HG03354 (cell line): ENCODE measurements around the gene CIAO2B.
A peak's percentile ranks its signal among the peaks of the same experiment; 100 is the strongest.
"Not testable (repeated sequence)": the region's sequence is repeated elsewhere in the genome, so short reads cannot be mapped to it uniquely, and the experiment has no call there.

Experiments used
- ATAC-seq: cut with Tn5 transposase; IDR thresholded peaks from one replicate; pipeline ENCODE4 v1.9.1; 2021; ENCODE audit warnings: mild to moderate bottlenecking; ENCODE audit not compliant: unreplicated experiment, poor library complexity, severe bottlenecking

Gene CIAO2B

DNA sequence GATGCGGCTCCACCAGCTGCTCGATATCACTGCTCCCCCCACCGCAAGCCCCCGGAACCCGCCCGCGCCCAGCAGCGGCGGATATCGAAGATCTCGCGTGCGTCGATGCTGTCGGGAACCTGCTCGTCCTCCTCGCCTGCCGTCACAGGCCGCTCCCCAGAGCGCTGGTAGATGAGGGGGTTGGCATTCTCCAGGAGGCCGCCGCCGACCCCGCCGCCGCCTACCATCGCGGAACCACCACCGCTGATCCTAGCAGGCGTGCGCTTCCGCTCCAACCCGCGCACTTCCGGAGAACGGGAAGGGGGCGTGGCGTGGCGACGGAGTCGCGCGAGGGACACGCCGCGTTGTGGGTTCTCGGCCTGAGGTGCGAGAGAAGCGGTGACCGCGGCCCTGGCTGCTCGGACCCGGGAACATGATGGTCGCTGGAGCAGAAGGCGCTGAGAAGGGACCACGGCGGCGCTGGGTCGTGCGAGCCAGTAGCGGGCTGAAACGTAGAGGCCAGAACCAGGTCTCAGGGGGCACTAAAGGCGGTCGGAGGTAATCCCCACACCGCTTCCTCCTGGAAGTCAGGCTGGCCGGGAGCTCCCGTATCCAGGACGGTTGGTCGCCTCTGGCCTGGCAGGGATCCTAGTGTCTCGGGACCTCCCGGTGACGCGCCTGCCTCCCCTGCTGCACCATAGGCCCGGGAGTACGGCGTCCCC, at the start of gene CIAO2B:
Gene CIAO2B (minus strand): TSS at position 265 of the 701 bp plus-strand sequence. CDS start 38 bp downstream, at position 227.
- ATAC-seq = peak; percentile 78

- no peak for ATAC-seq
Measured at GRCh38 chr16:66983033-66983432, 48.8 kb upstream of the CIAO2B start.

DNA sequence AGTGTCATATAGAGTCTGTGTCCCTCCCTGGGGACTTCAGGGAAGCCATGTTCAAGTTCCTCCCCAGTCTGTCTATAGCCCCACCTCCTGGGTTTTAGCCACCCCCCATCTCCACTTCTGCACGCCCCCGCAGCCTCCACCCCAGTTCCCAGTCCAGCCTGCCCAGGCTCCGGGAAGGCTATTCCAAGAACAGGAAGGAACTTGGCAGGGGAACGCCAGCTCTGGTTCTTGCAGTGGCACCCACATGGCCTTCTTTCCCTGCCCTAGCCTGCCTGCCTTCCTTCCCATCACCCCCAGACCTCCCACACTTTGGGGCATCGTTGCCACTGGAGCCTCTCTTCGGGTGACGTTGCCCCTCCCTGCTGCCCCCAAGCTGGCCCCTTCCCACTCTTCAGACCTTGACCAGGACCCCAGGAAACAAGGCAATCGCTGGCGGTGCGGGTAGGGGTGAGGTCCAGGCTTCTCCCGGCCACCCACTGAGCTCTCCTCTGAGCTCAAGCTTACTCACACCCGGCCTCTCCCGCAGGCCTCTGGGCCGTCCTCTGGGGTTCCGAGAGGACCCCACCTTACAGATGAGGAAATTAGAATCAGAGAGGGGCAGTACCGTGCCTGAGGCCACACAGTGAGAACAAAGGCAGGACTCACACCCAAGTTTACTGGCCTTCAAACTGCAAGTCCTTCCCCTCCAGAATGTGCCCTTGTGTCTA, 45.0 kb upstream of the CIAO2B start:
- no peak for ATAC-seq

GRCh38 chr16:66977341-66978113, 43.3 kb upstream of the CIAO2B start:
- ATAC-seq = peak; percentile 88

- no peak for ATAC-seq
Measured at GRCh38 chr16:66976746-66977145, 42.5 kb upstream of the CIAO2B start.

DNA sequence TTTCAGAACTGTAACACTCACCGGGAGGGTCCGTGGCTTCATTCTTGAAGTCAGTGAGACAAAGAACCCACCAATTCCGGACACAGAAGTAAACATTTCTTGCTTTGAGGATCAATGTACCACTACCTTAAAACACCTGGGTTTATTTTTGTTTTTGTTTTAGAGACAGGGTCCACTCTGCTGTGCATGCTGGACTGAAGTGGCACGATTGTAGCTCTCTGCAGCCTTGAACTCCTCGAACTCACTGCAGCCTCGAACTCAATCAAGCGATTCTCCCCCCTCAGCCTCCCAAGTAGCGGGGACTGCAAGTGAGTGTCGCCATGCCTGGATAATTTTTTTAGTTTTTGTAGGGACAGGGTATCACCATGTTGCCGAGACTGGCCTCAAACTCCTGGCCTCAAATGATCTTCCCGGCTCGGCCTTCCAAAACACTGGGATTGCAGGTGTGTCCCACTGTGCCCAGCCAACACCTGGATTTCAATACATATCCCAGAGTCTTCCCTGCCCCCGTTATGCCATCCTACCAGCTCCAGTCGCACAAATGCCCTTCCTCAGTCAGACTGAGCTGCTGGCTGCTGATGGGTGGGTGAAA, 41.2 kb upstream of the CIAO2B start:
- no peak for ATAC-seq

DNA sequence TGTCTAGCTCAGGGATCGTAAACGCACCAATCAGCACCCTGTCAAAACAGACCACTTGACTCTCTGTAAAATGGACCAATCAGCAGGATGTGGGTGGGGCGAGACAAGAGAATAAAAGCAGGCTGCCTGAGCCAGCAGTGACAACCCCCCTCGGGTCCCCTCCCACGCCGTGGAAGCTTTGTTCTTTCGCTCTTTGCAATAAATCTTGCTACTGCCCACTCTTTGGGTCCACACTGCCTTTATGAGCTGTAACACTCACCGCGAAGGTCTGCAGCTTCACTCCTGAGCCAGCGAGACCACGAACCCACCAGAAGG, 40.7 kb upstream of the CIAO2B start:
- ATAC-seq = not testable (repeated sequence)

DNA sequence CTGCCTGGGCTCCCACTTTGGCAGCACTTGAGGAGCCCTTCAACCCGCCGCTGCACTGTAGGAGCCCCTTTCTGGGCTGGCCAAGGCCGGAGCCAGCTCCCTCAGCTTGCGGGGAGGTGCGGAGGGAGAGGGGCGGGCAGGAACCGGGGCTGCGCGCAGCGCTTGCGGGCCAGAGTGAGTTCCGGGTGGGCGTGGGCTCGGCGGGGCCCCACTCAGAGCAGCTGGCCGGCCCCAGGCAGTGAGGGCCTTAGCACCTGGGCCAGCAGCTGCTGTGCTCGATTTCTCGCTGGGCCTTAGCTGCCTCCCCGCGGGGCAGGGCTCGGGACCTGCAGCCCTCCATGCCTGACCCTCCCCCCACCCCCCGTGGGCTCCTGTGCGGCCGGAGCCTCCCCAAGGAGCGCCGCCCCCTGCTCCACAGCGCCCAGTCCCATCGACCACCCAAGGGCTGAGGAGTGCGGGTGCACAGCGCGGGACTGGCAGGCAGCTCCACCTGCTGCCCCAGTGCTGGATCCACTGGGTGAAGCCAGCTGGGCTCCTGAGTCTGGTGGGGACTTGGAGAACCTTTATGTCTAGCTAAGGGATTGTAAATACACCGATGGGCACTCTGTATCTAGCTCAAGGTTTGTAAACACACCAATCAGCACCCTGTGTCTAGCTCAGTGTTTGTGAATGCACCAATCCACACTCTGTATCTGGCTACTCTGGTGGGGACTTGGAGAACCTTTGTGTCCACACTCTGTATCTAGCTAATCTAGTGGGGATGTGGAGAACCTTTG, 40.1 kb upstream of the CIAO2B start:
- not testable (repeated sequence) for ATAC-seq

DNA sequence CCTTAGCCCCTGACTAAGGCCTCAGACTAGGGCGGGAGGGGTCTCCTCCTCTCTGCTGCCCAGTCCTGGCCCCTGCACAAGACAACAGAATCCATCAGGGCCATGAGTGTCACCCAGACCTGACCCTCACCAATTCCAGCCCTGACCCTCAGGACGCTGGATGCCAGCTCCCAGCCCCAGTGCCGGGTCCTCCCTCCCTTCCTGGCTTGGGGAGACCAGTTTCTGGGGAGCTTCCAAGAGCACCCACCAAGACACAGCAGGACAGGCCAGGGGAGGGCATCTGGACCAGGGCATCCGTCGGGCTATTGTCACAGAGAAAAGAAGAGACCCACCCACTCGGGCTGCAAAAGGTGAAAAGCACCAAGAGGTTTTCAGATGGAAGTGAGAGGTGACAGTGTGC, 39.5 kb upstream of the CIAO2B start:
- ATAC-seq = no peak

GRCh38 chr16:66972983-66973382, 38.8 kb upstream of the CIAO2B start:
- ATAC-seq = no peak

DNA sequence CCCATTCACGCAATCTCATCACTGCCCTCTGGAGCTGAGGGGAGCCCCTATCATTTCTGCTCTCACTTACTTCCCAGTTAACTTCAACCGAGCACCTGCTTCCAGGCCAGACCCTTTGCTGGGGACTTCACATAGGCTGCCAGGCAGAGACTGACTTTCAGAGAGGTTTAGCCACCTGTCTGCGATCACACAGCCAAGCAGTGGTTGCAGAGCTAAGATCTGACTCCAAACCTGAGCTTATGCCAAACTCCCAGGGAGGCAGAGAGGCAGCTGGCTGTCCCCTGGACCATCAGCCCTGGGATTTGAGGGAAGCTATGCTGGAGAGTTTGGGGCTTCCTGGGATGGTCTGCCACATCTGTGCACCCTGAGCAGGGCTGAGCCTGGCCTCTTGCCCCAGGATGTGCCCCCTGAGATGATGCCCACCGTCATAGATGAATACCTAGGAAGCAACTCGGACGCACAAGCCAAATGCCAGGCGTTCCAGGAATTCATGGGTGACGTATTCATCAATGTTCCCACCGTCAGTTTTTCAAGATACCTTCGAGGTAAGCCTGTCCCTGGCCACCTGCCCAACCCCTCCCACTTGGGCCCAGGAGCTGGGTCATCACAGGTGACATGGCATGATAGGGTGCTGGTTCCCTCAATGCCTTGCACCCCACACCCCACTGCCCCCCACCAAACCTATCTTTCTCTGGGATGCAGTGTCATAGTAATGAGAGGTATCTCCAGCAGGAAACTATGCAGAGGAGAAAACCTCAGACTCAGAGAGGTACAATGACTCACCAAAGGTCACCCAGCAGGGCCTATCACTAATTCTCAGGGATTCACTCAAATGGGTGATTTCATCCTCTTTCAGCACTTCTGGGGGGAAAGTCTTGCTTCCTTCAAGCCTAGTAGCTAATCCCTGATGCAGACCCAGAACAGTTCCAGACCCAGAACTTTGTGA, 36.8 kb upstream of the CIAO2B start:
- no peak for ATAC-seq

DNA sequence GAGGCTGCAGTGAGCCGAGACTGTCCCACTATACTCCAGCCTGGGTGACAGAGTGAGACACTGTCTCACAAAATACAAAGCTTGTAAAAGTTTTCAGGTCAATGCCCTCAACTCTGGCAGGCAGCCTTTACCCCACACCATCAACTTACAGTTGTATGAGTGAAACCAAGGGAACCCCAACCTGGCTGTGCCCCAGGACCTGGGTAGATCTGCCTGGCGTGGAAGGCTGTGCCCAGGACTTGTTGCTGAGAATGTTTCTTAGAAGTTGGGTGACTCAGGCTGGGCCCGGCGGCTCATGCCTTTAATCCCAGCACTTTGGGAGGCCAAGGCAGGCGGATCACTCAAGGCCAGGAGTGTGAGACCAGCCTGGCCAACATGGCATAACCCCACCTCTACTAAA, 34.6 kb upstream of the CIAO2B start:
- ATAC-seq = no peak

DNA sequence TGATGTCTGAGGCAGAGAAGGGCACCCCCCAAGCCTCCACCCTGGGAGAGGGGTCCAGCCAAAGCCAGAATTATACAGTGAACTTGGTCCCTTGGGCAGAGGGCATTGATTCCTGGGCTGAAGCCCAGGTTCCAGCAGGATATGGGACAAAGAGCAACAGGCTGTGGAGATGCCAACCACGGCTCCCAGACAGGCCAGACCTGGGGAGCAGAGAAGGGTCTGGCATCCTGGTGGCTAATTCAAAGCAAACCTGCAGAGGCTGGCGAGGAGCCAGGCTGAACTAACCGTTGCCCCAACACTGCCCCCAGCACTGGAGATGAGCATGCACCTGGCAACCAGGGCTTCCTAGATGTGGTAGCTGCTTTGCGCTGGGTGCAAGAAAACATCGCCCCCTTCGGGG, 29.8 kb upstream of the CIAO2B start:
- ATAC-seq = no peak

- no peak for ATAC-seq
Measured at GRCh38 chr16:66961914-66962313, 27.7 kb upstream of the CIAO2B start.

DNA sequence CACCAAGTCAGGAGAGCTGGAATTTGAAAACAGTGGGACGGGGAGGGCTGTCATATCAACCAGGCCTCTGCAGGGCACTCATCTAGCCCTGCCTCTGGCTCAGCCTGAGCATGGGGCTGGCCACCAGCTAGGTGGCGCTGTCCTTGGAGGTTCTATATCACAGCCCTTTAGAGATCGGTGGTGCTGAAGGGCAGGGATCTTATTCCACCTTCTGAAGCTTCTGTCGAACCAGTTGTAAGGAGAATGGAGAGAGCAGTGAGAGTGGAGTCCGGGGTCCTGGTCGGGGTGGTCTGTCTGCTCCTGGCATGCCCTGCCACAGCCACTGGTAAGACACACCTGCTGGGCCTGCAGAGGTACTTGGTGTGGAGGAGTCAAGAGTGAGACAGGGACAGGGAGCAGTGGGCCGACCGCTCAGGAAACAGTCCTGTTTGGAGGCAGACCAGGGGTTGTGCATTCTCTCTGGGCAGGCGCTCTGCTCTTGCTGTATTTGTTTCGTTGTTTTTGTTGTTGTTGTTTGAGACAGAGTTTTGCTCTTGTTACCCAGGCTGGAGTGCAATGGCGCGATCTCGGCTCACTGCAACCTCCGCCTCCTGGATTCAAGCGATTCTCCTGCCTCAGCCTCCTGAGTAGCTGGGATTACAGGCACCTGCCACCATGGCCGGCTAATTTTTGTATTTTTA, 27.0 kb upstream of the CIAO2B start, which contains the start of gene CES3:
Gene CES3 (plus strand): TSS at position 202 of the 680 bp plus-strand sequence. CDS start 42 bp downstream, at position 244.
- ATAC-seq = peak; percentile 78

GRCh38 chr16:66960270-66960669, 26.1 kb upstream of the CIAO2B start:
- ATAC-seq = no peak

GRCh38 chr16:66959704-66960161, 25.5 kb upstream of the CIAO2B start:
- ATAC-seq = no peak
